HepG2 (cell line): ENCODE measurements around the gene ACOT6. TPM values are rescaled to one million over a fixed set of nuclear protein-coding genes. Genes with fewer than 3 reads are reported as not detected.
A peak's percentile ranks its signal among the peaks of the same experiment; 100 is the strongest.

ENCODE experiments used
- BCL6 ChIP-seq: IDR thresholded peaks from 2 replicates; pipeline ENCODE4 v1.6.1; 2016; ENCODE audit warnings: missing genetic modification reagents, missing compliant biosample characterization
- ERF ChIP-seq: IDR thresholded peaks from 2 replicates; pipeline ENCODE4 v1.6.1; 2018; ENCODE audit warnings: missing biosample characterization, missing genetic modification reagents
- ETV5 ChIP-seq: IDR thresholded peaks from 2 replicates; pipeline ENCODE4 v1.6.1; 2018; ENCODE audit warnings: missing biosample characterization, missing genetic modification reagents, inconsistent platforms, borderline replicate concordance
- EZH2 ChIP-seq: conservative IDR thresholded peaks from 2 replicates; pipeline ENCODE4 v1.6.1; 2012; ENCODE audit warnings: mild to moderate bottlenecking, low read depth, low read length, moderate library complexity
- FOXA1 ChIP-seq, 2 experiments: fragments of 450-650 bp in 1 of 2; sonication (generic) in 1 of 2; formaldehyde crosslinking in 1 of 2; IDR thresholded peaks; 2 replicates each; pipeline versions ENCODE4 v1.4.0 to v1.6.1; 2016 to 2020; ENCODE audit warnings: missing genetic modification reagents in 1 of 2
- GATAD1 ChIP-seq: IDR thresholded peaks from 2 replicates; pipeline ENCODE4 v1.6.1; 2016; ENCODE audit warnings: missing genetic modification reagents, missing compliant biosample characterization
- IRF2 ChIP-seq: IDR thresholded peaks from 2 replicates; pipeline ENCODE4 v1.6.1; 2018; ENCODE audit warnings: missing genetic modification reagents, missing compliant biosample characterization
- MTF2 ChIP-seq: sonication (generic); formaldehyde crosslinking; IDR thresholded peaks from 2 replicates; pipeline ENCODE4 v1.5.0; 2020; ENCODE audit warnings: missing genetic modification reagents, borderline replicate concordance
- NR1H2 ChIP-seq: sonication (generic); formaldehyde crosslinking; IDR thresholded peaks from 2 replicates; pipeline ENCODE4 v1.8.1; 2022; ENCODE audit warnings: low read depth, missing genetic modification reagents, borderline replicate concordance
- PAWR ChIP-seq: sonication (generic); formaldehyde crosslinking; IDR thresholded peaks from 2 replicates; pipeline ENCODE4 v1.4.0; 2020; ENCODE audit warnings: missing genetic modification reagents, mild to moderate bottlenecking, borderline replicate concordance
- PHF20 ChIP-seq: sonication (generic); formaldehyde crosslinking; IDR thresholded peaks from 2 replicates; pipeline ENCODE4 v1.5.0; 2020; ENCODE audit warnings: mild to moderate bottlenecking, missing genetic modification reagents
- PHF8 ChIP-seq: sonication (generic); formaldehyde crosslinking; IDR thresholded peaks from 2 replicates; pipeline ENCODE4 v1.5.0; 2020; ENCODE audit warnings: missing genetic modification reagents
- POLR2A ChIP-seq, 2 experiments: IDR thresholded peaks; 2 replicates each; pipeline ENCODE4 v1.6.1; 2011; ENCODE audit warnings: low read depth in 2 of 2, low read length in 2 of 2, mild to moderate bottlenecking in 1 of 2, moderate library complexity in 1 of 2; ENCODE audit not compliant: insufficient read depth in 1 of 2
- RAD51 ChIP-seq: fragments of 450-650 bp; IDR thresholded peaks from 2 replicates; pipeline ENCODE4 v1.6.1; 2016; ENCODE audit warnings: borderline replicate concordance
- RFX5 ChIP-seq: IDR thresholded peaks from 2 replicates; pipeline ENCODE4 v1.6.1; 2011; ENCODE audit warnings: low read depth, low read length, improper control_type of control experiment
- SAFB2 ChIP-seq: sonication (generic); formaldehyde crosslinking; IDR thresholded peaks from 2 replicates; pipeline ENCODE4 v1.5.1; 2020; ENCODE audit warnings: missing genetic modification reagents, low read depth, mild to moderate bottlenecking, borderline replicate concordance
- SALL1 ChIP-seq: sonication (generic); formaldehyde crosslinking; IDR thresholded peaks from 2 replicates; pipeline ENCODE4 v1.8.0; 2022; ENCODE audit warnings: mild to moderate bottlenecking, missing genetic modification reagents
- SOX13 ChIP-seq, 3 experiments: fragments of 450-650 bp in 1 of 3; sonication (generic) in 1 of 3; formaldehyde crosslinking in 1 of 3; IDR thresholded peaks in 2 of 3; conservative IDR thresholded peaks in 1 of 3; 2 replicates each; pipeline versions ENCODE4 v1.5.0 to v1.6.1; 2016 to 2020; ENCODE audit warnings: antibody characterized with exemption in 1 of 3, mild to moderate bottlenecking in 1 of 3, missing compliant biosample characterization in 1 of 3, missing genetic modification reagents in 1 of 3, moderate library complexity in 1 of 3
- SOX5 ChIP-seq: IDR thresholded peaks from 2 replicates; pipeline ENCODE4 v1.6.1; 2016; ENCODE audit warnings: borderline replicate concordance
- ZNF224 ChIP-seq: sonication (generic); formaldehyde crosslinking; IDR thresholded peaks from 2 replicates; pipeline ENCODE4 v1.5.0; 2020; ENCODE audit warnings: mild to moderate bottlenecking, missing genetic modification reagents
- ZNF878 ChIP-seq: sonication (generic); formaldehyde crosslinking; IDR thresholded peaks from 2 replicates; pipeline ENCODE4 v1.8.1; 2023; ENCODE audit warnings: mild to moderate bottlenecking, missing genetic modification reagents, moderate library complexity
- polyA plus RNA-seq, 8 experiments: library from polyadenylated mRNA; depleted of rRNA in 3 of 8; stranded (reverse) in 7 of 8; unstranded in 1 of 8; fragments of >200 nt; fragmentation: Illumina TruSeq in 4 of 8; extraction: Trizol in 4 of 8; gene quantifications; 2 replicates each; pipeline versions ENCODE4 v1.2.1 to v1.2.3, GENCODE V29; 2011 to 2016; ENCODE audit warnings: low read depth in 4 of 8, missing spikeins in 1 of 8, mixed read lengths in 1 of 8; ENCODE audit not compliant: insufficient read depth in 1 of 8
- total RNA-seq, 5 experiments: library from RNA; depleted of rRNA; stranded (reverse); fragments of >200 nt; fragmentation: Illumina TruSeq; extraction: Trizol; gene quantifications; 2 replicates each; pipeline ENCODE4 v1.2.3, GENCODE V29; 2016; ENCODE audit warnings: low read depth in 1 of 5
- TF ChIP-seq, protein P1 (sequence below): IDR thresholded peaks from 2 replicates; pipeline ENCODE4 v1.6.1; 2016; ENCODE audit warnings: low read depth
- TF ChIP-seq, protein P2 (sequence below): sonication (generic); formaldehyde crosslinking; IDR thresholded peaks from 2 replicates; pipeline ENCODE4 v1.4.0; 2020; ENCODE audit warnings: missing genetic modification reagents, borderline replicate concordance
- TF ChIP-seq, protein P3 (sequence below): IDR thresholded peaks from 2 replicates; pipeline ENCODE4 v1.6.1; 2012; ENCODE audit warnings: inconsistent platforms
- TF ChIP-seq, protein P4 (sequence below): sonication (generic); formaldehyde crosslinking; IDR thresholded peaks from 2 replicates; pipeline ENCODE4 v1.4.0; 2020; ENCODE audit warnings: missing genetic modification reagents

ACOT6 gene
- total and polyA plus RNA-seq, 2 of the 13 experiments (the other 11 are each of a cell fraction or from before 2014, with no cell fraction given), result 0.15 to 0.27 TPM

DNA sequence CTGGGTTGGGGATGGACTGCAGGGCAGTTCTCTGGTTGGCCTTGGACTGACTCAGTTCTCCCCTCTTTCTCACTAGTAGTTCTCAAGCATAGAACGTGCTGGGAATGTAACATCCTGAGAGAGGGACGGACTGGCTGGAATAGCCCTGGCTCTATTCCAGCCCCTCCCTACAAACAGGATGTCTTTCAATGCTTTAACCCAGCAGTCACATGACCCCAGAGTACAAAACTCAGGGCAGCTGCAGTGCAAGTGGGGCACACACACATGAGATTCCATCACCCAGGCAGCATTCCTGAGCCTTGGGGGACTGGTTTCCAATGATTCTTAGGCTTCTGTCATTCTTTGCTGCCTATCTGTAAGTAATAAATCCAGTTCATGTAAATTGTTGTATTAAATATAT lies 1.6 kb upstream of the ACOT6 start (continued):
- TF ChIP-seq SALL1 (CRISPR knock-in tag), result peak; percentile 59
- peak; percentile 70; the same call in 1 of the 2 replicates for TF ChIP-seq IRF2 (CRISPR knock-in tag)
- no peak for TF ChIP-seq SOX13 (IDR thresholded peaks at IDR 0.05)
- peak in 1 of 2 experiments; percentile 60; a peak in 2 of 4 replicates for TF ChIP-seq SOX13 (CRISPR knock-in tag; conservative IDR thresholded peaks at IDR 0.05 in 1 of 2, IDR thresholded peaks at IDR 0.05 in 1 of 2)
- TF ChIP-seq SAFB2 (CRISPR knock-in tag), result no peak
- 0 out of 2 replicates have a peak, but pooled peaks have one; percentile 27 for TF ChIP-seq GATAD1
- TF ChIP-seq NR1H2 (CRISPR knock-in tag), result no peak
- TF ChIP-seq RAD51, result peak; percentile 70; the same call in 1 of the 2 replicates
- peak; percentile 100 for TF ChIP-seq ZNF224 (CRISPR knock-in tag)
- TF ChIP-seq ETV5 (CRISPR knock-in tag), result peak; percentile 87
- TF ChIP-seq, protein P1, sequence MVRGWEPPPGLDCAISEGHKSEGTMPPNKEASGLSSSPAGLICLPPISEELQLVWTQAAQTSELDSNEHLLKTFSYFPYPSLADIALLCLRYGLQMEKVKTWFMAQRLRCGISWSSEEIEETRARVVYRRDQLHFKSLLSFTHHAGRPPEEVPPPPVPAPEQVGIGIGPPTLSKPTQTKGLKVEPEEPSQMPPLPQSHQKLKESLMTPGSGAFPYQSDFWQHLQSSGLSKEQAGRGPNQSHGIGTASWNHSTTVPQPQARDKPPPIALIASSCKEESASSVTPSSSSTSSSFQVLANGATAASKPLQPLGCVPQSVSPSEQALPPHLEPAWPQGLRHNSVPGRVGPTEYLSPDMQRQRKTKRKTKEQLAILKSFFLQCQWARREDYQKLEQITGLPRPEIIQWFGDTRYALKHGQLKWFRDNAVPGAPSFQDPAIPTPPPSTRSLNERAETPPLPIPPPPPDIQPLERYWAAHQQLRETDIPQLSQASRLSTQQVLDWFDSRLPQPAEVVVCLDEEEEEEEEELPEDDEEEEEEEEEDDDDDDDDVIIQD (CRISPR knock-in tag), result peak; percentile 84
- TF ChIP-seq PAWR, result no peak
- no peak for TF ChIP-seq RFX5
- no peak for TF ChIP-seq MTF2 (CRISPR knock-in tag)
- TF ChIP-seq ERF (CRISPR knock-in tag), result peak; percentile 52; the same call in 1 of the 2 replicates
- TF ChIP-seq PHF8 (CRISPR knock-in tag), result no peak
- TF ChIP-seq, protein P2, sequence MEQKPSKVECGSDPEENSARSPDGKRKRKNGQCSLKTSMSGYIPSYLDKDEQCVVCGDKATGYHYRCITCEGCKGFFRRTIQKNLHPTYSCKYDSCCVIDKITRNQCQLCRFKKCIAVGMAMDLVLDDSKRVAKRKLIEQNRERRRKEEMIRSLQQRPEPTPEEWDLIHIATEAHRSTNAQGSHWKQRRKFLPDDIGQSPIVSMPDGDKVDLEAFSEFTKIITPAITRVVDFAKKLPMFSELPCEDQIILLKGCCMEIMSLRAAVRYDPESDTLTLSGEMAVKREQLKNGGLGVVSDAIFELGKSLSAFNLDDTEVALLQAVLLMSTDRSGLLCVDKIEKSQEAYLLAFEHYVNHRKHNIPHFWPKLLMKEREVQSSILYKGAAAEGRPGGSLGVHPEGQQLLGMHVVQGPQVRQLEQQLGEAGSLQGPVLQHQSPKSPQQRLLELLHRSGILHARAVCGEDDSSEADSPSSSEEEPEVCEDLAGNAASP, result 0 out of 2 replicates have a peak, but pooled peaks have one; percentile 13
- no peak for TF ChIP-seq PHF20 (CRISPR knock-in tag)
- TF ChIP-seq EZH2, result no peak
- TF ChIP-seq BCL6 (CRISPR knock-in tag), result 0 out of 2 replicates have a peak, but pooled peaks have one; percentile 18
- no peak for TF ChIP-seq FOXA1 (IDR thresholded peaks at IDR 0.05)
- peak; percentile 39; the same call in 1 of the 2 replicates for TF ChIP-seq FOXA1 (CRISPR knock-in tag; IDR thresholded peaks at IDR 0.05)
- TF ChIP-seq, protein P3, sequence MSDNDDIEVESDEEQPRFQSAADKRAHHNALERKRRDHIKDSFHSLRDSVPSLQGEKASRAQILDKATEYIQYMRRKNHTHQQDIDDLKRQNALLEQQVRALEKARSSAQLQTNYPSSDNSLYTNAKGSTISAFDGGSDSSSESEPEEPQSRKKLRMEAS, result 0 out of 2 replicates have a peak, but pooled peaks have one; percentile 22
- no peak for TF ChIP-seq ZNF878 (CRISPR knock-in tag)
- 0 out of 4 replicates have a peak, but pooled peaks have one; percentile 31 to 39 for TF ChIP-seq POLR2A (IDR thresholded peaks at IDR 0.05; ENCODE audit: insufficient read depth in 1 of 2, low read depth in 2 of 2, low read length in 2 of 2)
- TF ChIP-seq, protein P4, sequence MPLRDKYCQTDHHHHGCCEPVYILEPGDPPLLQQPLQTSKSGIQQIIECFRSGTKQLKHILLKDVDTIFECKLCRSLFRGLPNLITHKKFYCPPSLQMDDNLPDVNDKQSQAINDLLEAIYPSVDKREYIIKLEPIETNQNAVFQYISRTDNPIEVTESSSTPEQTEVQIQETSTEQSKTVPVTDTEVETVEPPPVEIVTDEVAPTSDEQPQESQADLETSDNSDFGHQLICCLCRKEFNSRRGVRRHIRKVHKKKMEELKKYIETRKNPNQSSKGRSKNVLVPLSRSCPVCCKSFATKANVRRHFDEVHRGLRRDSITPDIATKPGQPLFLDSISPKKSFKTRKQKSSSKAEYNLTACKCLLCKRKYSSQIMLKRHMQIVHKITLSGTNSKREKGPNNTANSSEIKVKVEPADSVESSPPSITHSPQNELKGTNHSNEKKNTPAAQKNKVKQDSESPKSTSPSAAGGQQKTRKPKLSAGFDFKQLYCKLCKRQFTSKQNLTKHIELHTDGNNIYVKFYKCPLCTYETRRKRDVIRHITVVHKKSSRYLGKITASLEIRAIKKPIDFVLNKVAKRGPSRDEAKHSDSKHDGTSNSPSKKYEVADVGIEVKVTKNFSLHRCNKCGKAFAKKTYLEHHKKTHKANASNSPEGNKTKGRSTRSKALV (CRISPR knock-in tag), result peak; percentile 69; the same call in 1 of the 2 replicates
- TF ChIP-seq SOX5 (CRISPR knock-in tag), result peak; percentile 66; the same call in 1 of the 2 replicates
